Endodermal cell (in vitro differentiated cells): Measurements from ENCODE around the gene SLX9. TPM values are rescaled to one million over a fixed set of nuclear protein-coding genes. Genes with fewer than 3 reads are reported as not detected.

Experiments used
- DNase-seq: peaks from one replicate; pipeline ENCODE4 v3.0.0-alpha.2; 2017
- H3K27ac ChIP-seq: 2 replicates; pipeline ENCODE4 v1.5.1; 2013; ENCODE audit warnings: mild to moderate bottlenecking, low read depth, low read length, moderate library complexity
- H3K27me3 ChIP-seq: 2 replicates; pipeline ENCODE4 v1.6.1; 2013; ENCODE audit warnings: mild to moderate bottlenecking, low read length, moderate library complexity; ENCODE audit not compliant: insufficient read depth, control insufficient read depth, poor library complexity, severe bottlenecking
- H3K36me3 ChIP-seq: 2 replicates; pipeline ENCODE4 v1.7.0; 2013; ENCODE audit warnings: mild to moderate bottlenecking, low read length, moderate library complexity; ENCODE audit not compliant: control insufficient read depth, insufficient read depth
- H3K4me1 ChIP-seq: one replicate; pipeline ENCODE4 v1.7.0; 2013; ENCODE audit warnings: low read length; ENCODE audit not compliant: control insufficient read depth, insufficient read depth
- H3K4me3 ChIP-seq: 2 replicates; pipeline ENCODE4 v1.5.1; 2013; ENCODE audit warnings: mild to moderate bottlenecking, low read length, moderate library complexity
- H3K9ac ChIP-seq: 2 replicates; pipeline ENCODE4 v1.6.1; 2013; ENCODE audit warnings: mild to moderate bottlenecking, low read length, moderate library complexity; ENCODE audit not compliant: poor library complexity, severe bottlenecking; ENCODE audit errors: extremely low read depth
- H3K9me3 ChIP-seq: 2 replicates; pipeline ENCODE4 v1.6.1; 2013; ENCODE audit warnings: mild to moderate bottlenecking, low read length, moderate library complexity; ENCODE audit not compliant: control insufficient read depth
- H3K27ac Mint-ChIP-seq: 2 replicates; pipeline ENCODE4 v1.8.0; 2020; ENCODE audit warnings: mixed read lengths
- H3K27me3 Mint-ChIP-seq: 2 replicates; pipeline ENCODE4 v1.8.0; 2021; ENCODE audit warnings: mild to moderate bottlenecking, mixed read lengths; ENCODE audit not compliant: insufficient read depth
- H3K36me3 Mint-ChIP-seq: 2 replicates; pipeline ENCODE4 v1.8.0; 2020; ENCODE audit warnings: low read depth, mixed read lengths
- H3K4me1 Mint-ChIP-seq: 2 replicates; pipeline ENCODE4 v1.8.0; 2020; ENCODE audit warnings: mixed read lengths
- H3K4me3 Mint-ChIP-seq: 2 replicates; pipeline ENCODE4 v1.8.0; 2020; ENCODE audit warnings: mild to moderate bottlenecking, moderate library complexity, mixed read lengths
- H3K9me3 Mint-ChIP-seq: 2 replicates; pipeline ENCODE4 v1.8.0; 2020; ENCODE audit warnings: mild to moderate bottlenecking, mixed read lengths
- WGBS, 2 experiments: methylation state at CpG; one replicate each; pipeline versions ENCODE4 v1.1.5 to v1.1.7; 2013; ENCODE audit warnings: missing lambda C conversion rate in 2 of 2, mixed read lengths in 1 of 2; ENCODE audit not compliant: insufficient coverage in 1 of 2, insufficient read length in 1 of 2; 5-methylcytosine and 5-hydroxymethylcytosine counted together
- total RNA-seq, 2 donors: library from RNA; stranded (reverse); fragmentation: NEBNext Ultra II Directional in 1 of 2; extraction: Animal tissue kit (Norgen Biotek cat#: 25700) in 1 of 2; gene quantifications; 2 replicates in 1 of 2; 3 replicates in 1 of 2; pipeline ENCODE4 v1.2.1, GENCODE V29; 2021
- TF ChIP-seq, protein P1 (sequence below): fragments of 200-600 bp; sonication (generic); conservative IDR thresholded peaks from 2 replicates; pipeline ENCODE4 v1.5.0; 2021; ENCODE audit warnings: antibody characterized with exemption, mild to moderate bottlenecking

Gene SLX9
- total RNA-seq, 2 donors from 2014 or later: 38.0 to 48.9 TPM

GRCh38 chr21:44987301-44987885, 47.6 kb downstream of the SLX9 start:
- H3K4me1 Mint-ChIP-seq: no peaks in the 10 kb centered on the region
- H3K4me3 Mint-ChIP-seq: no peak overlapping the region
- no peak overlapping the region for H3K27ac ChIP-seq
- no peak overlapping the region for H3K27ac Mint-ChIP-seq
- H3K4me3 ChIP-seq: no peak overlapping the region
- no peaks in the 10 kb centered on the region for H3K36me3 Mint-ChIP-seq
- no peaks in the 10 kb centered on the region for H3K9me3 Mint-ChIP-seq
- DNase-seq: no peak
- no peak overlapping the region for H3K9ac ChIP-seq
- no peaks in the 10 kb centered on the region for H3K27me3 Mint-ChIP-seq
- WGBS, 2 experiments: 89 to 90% methylated on average over 13 to 23 of the region's 23 CpGs
- no peaks in the 10 kb centered on the region for H3K36me3 ChIP-seq
- no peaks in the 10 kb centered on the region for H3K4me1 ChIP-seq
- TF ChIP-seq, protein P1, sequence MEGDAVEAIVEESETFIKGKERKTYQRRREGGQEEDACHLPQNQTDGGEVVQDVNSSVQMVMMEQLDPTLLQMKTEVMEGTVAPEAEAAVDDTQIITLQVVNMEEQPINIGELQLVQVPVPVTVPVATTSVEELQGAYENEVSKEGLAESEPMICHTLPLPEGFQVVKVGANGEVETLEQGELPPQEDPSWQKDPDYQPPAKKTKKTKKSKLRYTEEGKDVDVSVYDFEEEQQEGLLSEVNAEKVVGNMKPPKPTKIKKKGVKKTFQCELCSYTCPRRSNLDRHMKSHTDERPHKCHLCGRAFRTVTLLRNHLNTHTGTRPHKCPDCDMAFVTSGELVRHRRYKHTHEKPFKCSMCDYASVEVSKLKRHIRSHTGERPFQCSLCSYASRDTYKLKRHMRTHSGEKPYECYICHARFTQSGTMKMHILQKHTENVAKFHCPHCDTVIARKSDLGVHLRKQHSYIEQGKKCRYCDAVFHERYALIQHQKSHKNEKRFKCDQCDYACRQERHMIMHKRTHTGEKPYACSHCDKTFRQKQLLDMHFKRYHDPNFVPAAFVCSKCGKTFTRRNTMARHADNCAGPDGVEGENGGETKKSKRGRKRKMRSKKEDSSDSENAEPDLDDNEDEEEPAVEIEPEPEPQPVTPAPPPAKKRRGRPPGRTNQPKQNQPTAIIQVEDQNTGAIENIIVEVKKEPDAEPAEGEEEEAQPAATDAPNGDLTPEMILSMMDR: no peak
- no peaks in the 10 kb centered on the region for H3K9me3 ChIP-seq
- no peaks in the 10 kb centered on the region for H3K27me3 ChIP-seq

DNA sequence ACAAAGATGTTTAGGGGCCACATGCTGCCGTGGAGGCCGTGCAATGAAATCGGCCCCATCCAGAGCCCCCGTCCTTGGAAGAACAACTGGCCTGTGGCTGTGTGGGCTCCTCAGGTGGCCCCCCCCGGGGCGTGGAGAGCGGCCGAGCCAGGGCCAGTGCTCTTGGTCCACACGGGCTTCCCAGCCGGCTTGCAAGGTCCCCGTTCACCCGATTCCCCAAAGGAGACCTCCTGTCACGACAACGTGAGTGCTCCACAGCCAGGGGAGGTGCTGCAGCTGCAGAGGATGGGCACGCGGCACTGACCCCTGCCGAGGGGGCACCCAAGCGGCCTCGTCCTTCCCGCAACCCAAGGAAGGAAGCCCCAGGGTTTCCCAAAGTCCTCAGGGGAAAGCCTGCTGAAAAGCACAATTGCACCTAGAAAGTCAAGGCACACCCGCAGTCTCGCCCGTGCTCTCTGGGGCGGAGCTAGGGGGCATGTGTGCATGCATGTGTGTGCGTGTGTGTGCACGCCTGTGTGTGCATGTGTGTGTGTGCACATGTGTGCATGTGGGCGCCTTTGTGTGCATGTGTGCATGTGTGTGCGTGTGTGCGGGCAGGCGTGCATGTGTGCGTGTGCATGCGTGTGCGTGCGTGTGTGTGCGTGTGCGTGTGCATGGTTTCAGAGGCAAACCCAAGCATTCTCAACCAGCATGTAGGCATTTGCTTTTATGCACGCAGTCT, 48.2 kb downstream of the SLX9 start:
- no peak for DNase-seq
- H3K27me3 ChIP-seq: no peaks in the 10 kb centered on the region
- H3K4me3 ChIP-seq: no peak overlapping the region
- no peak overlapping the region for H3K27ac ChIP-seq
- Mint-ChIP-seq H3K36me3 (no peaks in the 10 kb centered on the region), H3K27me3 (no peaks in the 10 kb centered on the region), H3K4me1 (no peaks in the 10 kb centered on the region), H3K27ac (no peak overlapping the region), H3K4me3 (no peak overlapping the region), H3K9me3 (no peaks in the 10 kb centered on the region)
- no peaks in the 10 kb centered on the region for H3K4me1 ChIP-seq
- no peaks in the 10 kb centered on the region for H3K36me3 ChIP-seq
- 81 to 88% methylated on average over 21 to 37 of the region's 37 CpGs for WGBS, 2 experiments
- TF ChIP-seq, protein P1: no peak
- H3K9ac ChIP-seq: no peak overlapping the region
- H3K9me3 ChIP-seq: no peaks in the 10 kb centered on the region

GRCh38 chr21:44988607-44989536, 49.0 kb downstream of the SLX9 start:
- no peak for DNase-seq
- H3K4me3 Mint-ChIP-seq: no peak overlapping the region
- WGBS, 2 experiments: 89% methylated on average over 14 to 20 of the region's 20 CpGs
- H3K27ac ChIP-seq: no peak overlapping the region
- no peak overlapping the region for H3K9ac ChIP-seq
- no peaks in the 10 kb centered on the region for H3K27me3 ChIP-seq
- H3K36me3 Mint-ChIP-seq: no peaks in the 10 kb centered on the region
- no peaks in the 10 kb centered on the region for H3K9me3 ChIP-seq
- H3K27ac Mint-ChIP-seq: no peak overlapping the region
- no peak overlapping the region for H3K4me3 ChIP-seq
- no peaks in the 10 kb centered on the region for H3K27me3 Mint-ChIP-seq
- no peaks in the 10 kb centered on the region for H3K9me3 Mint-ChIP-seq
- TF ChIP-seq, protein P1: no peak
- no peaks in the 10 kb centered on the region for H3K36me3 ChIP-seq
- no peaks in the 10 kb centered on the region for H3K4me1 Mint-ChIP-seq
- no peaks in the 10 kb centered on the region for H3K4me1 ChIP-seq
